ENCODE measurements around the gene RBM47.
A peak's percentile ranks its signal among the peaks of the same experiment; 100 is the strongest.
"Not testable (repeated sequence)": the region's sequence is repeated elsewhere in the genome, so short reads cannot be mapped to it uniquely, and the experiment has no call there.

The RBM47 gene

DNA sequence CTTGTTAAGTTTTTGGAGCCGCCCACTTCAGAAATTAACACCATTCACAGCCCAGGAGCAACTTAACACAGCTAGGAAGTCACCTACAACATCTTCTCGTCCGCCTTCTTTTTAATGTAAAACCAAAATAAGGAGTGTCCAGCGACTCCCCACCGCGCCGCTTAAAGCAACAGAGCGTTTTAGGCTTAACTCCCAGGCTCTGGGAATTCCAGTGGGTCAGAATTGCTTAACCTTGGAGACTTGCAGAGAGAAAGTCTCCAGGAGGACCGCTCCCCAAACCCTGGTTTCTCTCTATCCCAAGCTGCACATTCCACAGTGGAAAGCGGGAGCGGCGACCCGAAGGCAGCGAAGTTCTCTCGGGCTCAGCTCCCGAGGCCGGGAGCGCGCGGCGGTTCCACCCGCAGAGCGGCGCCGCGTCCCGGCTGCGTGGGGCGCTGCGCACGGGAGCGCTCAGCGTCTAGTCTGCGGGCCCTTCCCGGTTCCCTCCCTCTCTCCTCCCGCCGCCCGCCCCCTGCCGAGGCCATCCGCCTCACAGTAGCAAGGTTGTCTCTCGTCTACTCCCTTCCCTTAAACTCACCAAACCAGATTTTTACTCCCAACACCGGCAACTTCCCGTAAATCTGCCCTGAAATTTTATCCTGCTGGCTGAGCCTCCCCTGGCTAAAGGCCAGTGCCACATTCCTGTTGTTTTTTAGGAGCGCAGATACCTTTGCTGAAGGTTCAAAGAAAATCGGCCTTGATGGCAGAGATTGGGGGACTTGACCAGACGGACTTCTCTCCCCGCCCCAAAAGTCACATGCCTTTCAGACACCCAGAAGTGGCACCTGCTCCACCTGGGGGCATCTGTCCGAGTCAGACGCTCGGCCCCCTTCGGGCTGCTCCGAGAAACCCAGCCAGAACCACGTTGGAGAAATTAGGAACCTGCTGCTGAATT is at the start of gene RBM47:
Gene RBM47, minus strand, starts transcription at position 464 of the 934 bp plus-strand sequence. CDS start 190,971 bp downstream, outside the sequence.
- DNase-seq (ENCODE audit: low read depth) = no peak

DNA sequence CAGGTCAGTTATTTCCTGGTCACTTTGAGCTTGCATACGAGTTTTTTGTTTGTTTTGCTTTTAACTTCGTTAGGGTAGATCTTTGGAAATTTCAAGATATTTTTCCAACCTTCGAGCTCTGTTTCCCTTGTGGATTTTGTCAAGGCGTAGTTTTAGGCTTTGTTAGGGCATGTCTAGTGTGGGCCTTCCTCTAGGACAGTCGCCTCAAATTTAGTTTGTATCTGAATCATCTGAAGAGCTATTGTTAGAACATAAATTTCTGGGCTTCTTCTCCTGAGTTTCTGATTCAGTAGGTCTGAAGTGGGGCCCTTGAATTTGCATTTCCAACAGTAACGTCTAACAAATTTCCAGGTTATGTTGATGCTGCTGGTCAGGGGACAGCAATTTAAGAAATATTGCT is 48.8 kb upstream of the RBM47 start:
- DNase-seq (ENCODE audit: low read depth) = no peak

DNA sequence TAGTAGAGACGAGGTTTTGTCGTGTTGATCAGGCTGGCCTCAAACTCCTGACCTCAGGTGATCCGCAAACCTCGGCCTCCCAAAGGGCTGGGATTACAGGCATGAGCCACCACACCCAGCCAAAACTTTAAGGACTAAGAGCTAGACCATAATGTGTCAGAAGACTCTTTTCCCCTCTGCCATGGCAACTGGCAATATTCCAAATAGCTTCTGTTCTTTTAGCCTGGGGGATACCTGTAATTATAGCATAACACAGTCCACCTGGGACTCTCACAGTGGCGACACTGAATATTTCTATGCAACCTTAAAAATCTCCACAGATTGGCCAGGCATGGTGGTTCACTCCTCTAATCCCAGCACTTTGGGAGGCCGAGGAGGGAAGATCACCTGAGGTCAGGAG is 45.5 kb upstream of the RBM47 start:
- DNase-seq (ENCODE audit: low read depth) = no peak

DNA sequence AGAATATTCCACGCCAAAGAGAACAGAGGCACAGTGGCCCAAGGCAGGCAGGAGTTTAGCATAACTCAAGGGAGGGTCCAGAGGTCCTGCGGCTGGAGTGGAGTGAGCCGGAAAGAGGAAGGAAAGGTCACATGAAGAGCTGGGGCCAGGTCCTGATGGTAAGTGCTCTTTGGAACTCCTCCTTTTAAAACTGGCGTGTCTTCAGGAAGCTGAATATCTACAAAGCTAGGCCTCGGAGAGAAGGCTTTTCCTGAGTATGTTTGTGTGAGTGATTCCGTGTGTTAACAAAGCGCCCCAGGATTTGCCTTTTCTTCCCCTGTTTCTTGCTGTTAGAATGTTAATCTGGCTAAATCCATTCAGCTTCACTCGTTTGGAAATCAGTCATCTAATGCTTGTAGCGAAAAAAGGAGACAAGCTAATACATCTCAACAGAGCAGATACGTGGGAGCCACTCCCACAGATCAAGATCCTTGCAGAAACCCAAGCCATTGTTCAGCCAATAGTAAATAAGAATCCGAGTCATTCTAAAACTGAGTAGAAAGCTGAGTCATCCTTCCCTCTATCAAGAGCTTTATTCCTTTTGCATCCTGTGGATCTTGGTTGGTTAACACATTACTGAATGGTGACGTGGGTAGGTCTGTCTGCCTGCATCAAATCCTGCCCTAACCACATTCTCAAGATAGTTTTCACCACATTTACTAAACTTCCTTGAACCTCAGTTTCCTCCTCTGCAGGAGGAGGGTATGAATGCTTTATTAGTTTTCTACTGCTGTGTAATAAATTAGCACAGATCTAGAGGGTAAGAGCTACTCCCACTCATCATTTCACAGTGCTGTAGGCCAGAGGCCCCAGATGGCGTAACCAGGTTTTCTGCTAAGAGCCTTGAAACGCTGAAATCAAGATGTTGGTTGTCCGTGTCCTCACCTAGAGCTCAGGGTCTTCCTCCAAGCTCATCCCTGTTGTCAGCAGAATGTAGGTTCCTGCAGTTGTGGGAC is 43.2 kb upstream of the RBM47 start:
- peak; percentile 77 for DNase-seq (ENCODE audit: low read depth)

DNA sequence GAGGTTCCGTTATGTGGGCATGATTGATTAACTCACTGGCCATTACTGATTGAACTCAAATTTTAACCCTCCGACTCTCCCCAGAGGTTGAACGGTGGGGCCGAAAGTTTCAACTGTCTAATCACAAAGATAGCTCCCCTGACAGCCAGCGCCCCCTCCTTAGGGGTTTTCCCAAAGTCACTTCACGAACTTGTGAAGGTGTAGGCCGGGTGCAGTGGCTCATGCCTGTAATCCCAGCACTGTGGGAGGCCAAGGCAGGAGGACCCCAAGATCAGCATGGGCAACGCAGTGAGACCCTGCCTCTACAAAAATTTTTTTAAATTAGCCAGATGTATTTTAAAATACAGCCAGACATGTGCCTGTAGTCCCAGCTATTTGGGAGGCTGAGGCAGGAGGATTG is 39.8 kb upstream of the RBM47 start:
- no peak for DNase-seq (ENCODE audit: low read depth)

DNA sequence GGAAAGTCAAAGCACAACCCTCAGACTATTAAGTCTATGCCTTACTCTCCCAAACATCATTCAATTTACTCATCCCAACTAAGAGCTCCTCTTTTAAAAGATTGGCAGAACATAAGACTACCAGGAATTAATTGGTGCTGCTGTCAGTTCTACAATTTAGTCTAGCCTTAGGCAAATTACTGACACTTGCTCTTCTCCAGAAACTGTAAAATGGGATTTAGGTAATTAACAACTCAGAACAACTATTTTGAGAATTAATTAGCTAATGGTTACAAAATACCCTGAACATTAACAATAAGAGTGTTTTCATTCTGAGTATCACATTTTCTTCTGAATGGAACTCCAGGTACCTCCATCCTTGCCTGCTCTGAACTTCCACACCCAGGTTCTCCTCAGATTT is 36.2 kb upstream of the RBM47 start:
- no peak for DNase-seq (ENCODE audit: low read depth)

DNA sequence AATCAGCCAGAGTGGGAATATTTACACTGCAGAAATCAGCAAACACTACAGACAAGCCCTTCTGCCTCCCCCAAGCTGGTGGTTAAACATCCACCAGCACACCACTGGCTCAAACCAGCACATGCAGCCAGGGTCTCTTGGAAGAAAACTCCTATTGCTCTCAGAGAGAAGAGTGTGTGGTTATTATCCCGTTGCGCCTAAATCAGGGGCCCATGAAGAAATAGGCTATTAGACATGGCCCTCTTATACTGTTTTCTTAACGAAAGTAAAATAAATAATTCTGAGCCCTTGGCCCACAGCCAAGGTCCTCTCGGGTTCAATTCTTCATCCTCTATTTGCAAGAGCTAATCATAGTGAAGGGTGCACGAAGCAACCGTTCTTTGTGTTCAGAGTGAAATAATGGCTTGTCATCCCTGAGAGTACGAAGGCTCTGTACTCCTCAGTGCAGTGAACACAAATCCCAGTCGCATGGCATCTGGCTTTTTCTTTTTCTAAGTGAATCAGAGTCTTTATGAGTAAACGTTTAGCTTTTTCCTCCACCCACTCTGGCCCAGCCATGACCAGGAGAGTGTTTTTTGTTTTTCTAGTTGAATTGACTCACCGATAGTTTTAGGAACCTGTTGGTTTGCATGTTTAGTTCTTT is 33.4 kb upstream of the RBM47 start:
- DNase-seq (ENCODE audit: low read depth) = peak; percentile 70

DNA sequence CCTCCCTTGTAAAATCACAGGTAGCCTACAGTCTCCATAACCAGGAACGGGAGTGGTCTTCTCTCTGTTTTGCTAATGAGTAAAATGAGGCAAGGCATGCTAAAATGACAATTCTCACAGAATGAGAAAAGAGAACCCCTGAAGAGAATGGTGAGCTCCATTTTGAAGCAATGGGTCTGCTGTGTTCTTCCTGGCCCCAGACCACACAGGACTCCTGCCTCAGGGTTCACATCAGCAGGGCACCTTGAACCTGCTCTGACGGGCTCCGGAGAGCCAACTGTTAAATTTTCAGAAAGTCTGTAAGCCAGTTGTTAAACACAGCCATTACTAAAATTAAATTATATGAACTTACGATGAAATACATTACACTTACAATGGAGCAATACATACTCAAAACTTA is 32.1 kb upstream of the RBM47 start:
- no peak for DNase-seq (ENCODE audit: low read depth)

DNA sequence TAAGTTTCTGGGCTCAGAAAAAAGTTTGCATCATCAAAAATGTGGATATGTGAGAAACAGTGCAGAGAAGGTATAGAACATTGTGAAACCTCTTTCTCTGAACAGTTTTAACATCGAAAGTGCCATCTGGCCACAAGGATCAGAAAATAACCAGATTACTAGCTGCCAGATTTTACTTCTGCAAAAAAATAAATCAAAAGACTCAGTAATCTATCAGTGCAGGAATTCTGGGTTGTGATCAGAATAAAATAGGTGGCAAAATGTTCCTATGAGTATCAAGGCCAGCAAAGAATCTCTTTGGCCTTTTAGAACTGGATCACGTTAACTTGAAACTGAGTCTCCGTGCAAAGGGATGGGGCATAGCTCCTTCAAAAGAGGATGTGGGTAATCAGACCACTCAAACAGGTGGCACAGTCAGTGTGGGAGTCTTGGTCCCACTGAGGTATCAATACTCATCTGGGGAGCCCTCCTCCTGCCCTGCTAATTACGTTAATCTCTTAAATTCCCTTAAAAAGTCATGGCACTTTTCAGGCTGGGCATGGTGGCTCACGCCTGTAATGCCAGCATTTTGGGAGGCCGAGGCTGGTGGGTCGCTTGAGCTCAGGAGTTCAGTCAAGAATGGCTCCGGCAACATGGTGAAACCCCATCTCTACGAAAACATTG is 26.7 kb upstream of the RBM47 start:
- DNase-seq (ENCODE audit: low read depth) = no peak

DNA sequence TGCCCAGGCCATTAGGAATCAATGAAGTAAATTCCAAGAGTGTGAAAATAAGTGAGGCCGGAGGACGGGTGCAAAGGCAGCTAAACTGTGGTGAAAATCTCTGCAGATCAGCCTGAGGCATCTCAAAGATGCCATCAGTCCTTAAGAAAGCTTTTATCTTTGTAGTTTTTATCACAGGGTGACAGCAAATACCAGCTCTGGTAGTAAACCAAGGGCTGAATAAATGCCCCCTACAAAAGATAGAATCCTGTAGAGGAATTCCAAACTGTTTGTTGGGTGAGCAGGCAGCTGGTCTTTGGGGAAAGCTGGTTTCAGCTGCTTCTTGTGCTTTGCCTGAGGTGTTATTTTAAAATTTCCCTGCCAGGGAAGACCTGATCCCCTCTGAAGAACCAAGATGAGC is 21.6 kb upstream of the RBM47 start:
- no peak for DNase-seq (ENCODE audit: low read depth)

DNA sequence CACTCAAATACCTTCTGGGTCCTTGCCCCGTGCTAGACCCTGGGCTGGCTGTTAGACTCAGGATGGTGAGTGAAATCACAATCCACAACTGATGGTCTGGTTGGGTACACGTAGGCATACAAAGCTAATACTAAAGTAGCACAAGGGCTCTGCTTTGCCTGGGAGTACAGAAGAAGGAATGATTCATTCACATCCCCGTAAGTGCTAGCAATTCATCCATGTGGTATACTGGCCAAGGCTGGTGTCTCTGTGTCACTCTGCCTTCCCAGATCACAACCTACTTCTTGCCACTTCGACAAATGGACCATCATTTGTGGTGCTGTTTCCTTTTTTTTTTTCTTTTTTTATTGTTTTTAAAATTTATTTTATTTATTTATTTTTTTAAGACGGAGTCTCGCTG is 19.7 kb upstream of the RBM47 start:
- DNase-seq (ENCODE audit: low read depth) = no peak

DNA sequence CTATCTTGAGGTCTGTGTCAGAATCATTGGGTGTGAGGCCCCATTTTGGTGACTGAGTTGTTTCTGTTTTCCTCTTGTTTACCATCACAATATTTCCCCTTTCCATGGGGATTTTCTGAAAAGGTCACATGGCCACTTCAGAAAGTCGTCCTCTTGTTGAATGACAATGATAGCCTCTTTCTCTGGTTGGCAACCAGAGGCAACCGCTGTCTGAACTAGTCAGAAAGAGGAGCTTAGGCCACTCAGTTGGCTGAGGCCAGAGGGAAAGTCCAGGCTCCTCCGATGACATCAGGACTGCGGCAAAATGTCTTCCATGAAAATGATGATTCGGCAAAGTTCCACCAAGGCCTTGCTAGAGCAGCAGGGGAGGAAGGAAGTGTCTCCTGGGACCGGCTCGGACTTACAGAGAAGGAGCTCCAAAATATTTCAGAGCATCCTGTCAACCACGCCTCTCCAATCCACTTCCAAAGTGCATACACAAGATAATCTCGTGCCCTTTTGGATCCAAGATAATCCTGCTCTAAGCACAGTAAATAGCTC is 19.1 kb upstream of the RBM47 start:
- no peak for DNase-seq (ENCODE audit: low read depth)

DNA sequence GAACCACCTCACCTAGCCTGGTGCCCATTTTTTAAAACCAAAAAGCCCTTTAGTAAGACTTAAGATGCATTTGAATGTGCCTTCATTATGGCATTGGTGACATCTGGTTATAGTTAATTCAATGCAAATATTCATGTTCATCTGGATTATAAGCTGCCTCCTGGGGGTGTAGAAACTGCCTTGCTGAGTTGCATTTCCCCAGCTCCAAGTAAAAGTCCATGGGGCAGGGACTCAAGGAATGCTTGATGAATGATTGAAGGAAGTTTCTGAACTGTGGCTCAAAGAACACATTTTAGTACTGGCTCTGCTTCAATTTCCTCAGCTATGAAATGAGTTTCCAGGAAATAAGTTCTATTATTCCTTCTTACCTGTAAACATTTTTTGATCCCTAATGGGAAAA is 18.5 kb upstream of the RBM47 start:
- no peak for DNase-seq (ENCODE audit: low read depth)

DNA sequence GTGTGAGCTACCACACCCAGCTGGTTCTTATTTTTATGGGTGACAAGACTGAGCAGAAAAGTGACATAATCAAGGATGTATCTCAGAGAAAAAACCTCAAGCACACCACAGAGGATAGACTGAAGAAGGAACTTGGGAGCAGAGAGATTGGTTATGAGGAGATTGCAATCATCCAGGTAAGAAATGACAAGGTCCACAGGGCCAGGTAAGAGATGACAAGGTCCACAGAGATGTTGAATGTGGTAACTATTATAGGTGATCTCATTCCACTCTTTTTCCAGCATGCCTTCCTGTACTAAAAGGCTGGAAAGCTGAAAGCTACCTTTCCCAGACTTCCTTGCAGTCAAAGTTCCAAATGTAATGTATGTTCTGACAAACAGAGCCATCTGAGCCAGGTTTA is 15.9 kb upstream of the RBM47 start:
- DNase-seq (ENCODE audit: low read depth) = no peak

DNA sequence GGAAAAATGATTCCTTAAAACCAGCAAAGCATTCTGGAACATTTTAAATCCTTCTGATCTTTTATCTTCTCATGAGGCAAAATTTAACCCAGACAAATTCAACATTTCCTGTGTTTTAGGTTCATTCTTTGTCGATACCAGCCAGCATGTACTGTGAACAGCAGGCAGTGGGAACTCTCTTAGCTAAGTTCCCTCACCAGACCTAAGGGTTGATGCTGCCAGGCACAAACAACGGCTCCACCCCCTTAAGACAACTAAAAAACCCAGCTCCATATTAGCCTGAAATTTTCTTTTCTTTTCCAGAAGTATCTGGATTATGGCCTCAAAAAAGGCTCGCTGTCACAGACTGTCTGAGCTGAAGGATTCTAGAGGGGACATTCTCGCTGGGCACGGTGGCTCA is 2.4 kb upstream of the RBM47 start:
- DNase-seq (ENCODE audit: low read depth) = no peak

DNA sequence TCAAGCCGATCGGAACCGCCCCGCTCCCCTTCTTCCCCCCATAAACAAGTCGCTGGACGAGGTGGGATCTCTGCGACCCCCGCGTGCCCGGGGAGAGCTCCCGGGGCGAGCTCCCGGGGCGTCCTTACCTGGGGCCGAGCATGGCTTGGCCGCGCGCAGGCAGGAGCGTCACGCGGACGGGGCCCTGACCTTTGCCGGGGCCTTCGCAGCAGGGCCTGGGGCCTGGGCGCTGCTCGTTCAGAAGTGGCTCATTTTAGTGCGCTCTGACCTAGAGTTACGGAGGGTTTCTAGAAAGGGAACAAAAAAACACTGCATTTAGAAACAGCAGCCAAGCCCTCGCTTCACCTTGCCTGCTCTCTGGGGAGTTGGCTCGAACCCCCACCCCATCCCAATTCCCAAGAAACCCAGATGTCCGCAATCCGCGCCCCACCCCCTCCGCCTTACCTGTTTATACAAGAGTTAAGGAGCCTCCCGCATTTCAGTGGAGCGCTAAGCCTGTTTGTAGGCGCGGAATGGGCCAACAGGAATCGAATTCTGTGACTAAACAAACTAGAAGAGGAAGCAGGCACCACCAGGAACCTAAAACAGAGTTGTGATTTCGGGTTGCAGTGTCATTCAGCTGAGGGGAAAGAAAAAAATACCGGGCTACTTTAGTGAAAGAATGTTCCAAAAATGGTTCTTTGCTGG is 814 bp upstream of the RBM47 start:
- DNase-seq (ENCODE audit: low read depth) = no peak

DNA sequence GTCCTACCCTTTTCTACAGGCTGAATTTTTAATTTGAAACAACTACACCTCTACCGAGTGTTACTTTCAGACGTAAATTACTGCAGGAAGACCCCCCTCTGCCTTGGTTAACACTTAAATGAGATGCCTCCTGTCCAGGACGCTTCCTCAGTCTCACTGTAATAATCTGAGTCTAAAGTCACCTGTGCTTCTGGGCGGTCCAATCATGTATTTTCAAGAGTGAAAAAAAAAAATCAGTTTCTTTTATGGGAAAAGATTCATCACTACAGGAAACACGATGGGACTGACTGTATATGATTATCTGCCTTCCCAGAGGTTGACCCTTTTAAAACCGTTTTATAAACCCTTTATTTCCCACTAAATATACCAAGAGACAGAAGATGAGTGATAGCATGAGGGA is 776 bp downstream of the RBM47 start:
- no peak for DNase-seq (ENCODE audit: low read depth)

DNA sequence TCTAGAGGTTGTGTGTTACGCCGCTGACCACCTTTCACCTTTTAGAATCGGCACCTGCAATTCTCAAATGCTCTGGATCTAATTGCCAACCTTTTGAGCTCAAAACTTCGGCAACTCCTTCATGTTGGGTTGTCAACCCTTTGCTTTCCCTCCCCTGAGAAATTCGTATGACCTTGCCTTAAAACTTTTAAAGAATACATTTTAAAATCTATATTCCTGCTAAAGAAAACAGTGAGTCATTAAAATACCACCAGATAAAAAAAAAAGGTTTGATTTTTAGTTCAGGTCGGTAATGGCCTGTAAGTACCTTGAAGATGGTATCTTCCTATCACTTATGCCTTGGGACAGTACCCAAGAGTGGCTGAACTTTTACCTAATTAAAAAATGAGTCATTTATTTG is 1.3 kb downstream of the RBM47 start:
- not testable (repeated sequence) for DNase-seq (ENCODE audit: low read depth)

DNA sequence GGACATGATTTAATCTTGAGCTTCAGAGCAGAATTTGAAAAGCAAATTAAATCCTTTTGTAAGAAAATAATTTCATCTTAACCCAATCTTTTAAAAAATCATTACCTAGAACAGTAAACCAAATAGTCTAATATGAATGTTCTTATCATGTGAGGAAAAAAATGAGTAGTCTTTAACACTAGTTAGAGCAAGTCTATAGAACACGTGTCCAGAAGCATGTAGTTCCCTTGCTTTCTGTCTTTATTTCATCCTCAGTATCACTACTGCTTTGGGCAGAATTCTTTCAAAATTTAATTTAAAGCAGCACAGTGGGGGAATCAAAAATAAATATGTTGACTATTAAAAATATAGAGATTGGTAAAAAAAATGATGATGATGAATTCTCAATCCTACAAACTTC is 2.1 kb downstream of the RBM47 start:
- no peak for DNase-seq (ENCODE audit: low read depth)

DNA sequence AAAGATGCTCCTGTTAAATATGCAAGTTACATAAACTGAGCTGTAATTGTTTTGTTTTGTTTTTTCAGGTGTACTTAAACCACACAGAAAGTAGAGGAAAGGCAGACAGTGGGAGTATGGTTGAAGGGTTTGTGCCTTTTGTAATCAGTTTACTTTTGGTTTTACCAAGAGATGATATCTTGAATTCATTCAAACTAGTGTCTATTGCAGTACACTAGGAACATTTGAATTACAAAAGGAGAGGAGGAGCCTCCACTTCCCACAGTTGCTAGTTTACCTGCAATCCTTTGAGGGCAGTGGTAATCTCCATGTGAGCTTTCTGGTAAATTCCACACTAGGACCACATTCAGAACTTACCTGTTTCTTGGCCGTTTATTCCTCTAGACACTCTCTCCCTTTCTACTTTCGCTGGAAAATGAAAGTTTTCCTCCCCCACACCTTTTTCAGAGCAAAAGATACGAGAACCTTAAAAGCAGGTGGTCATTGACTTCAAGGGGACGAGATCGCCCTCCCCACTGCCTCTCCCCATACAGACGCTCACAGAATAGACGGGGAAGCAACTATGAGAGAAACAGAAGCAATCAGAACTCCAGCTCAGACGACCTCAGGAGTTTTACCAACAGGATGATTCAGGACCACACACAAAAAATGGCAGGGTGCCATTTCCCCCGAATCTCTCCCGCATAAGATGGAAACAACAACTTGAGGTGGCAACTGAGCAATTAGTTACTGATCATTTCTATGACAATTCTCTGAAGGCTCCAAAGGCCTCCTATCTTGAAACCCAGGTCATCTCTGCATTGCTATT is 3.3 kb downstream of the RBM47 start:
- DNase-seq (ENCODE audit: low read depth) = no peak
